ENCODE results near the gene COX4I2. TPM values are rescaled to one million over a fixed set of nuclear protein-coding genes. Genes with fewer than 3 reads are reported as not detected.

COX4I2 gene
- total and polyA plus RNA-seq, 2 donors from 2014 or later = 1.3 to 6.9 TPM

DNA sequence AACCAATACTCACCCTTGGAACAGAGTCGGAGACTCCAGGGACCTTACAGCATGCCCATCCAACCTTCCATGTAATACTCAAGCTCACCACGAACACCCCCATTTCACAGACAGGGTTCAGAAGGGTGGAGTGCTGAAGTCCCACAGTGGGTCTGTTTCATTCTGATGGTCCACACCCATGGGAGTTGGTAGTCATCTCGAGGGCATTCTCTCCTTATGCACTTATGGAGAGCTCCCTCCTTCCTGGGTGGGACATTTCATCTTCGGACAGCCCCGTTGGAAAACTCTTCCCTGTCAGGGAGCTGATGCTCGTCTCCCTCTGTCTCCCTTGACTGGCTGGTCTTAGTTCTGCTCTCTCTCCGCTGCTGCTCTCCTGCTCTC lies 38.9 kb downstream of the COX4I2 start:
- intact Hi-C loops (cut with DNase I) = no loop called here
- H3K4me1 ChIP-seq (ENCODE audit: control insufficient read depth in 2 of 3, insufficient read depth in 2 of 3, low read depth in 1 of 3, low read length in 3 of 3) = peaks cover 2 to 84% (median 70%) of the 10 kb centered on the region in 3 donors
- peak overlapping the region in 2 of 3 donors; percentile 19 to 62 for H3K9ac ChIP-seq (ENCODE audit: low read length in 3 of 3)
- no peak overlapping the region for H3K4me3 ChIP-seq (ENCODE audit: low read length in 3 of 3)
- no peaks in the 10 kb centered on the region for H3K9me3 ChIP-seq (ENCODE audit: control insufficient read depth in 2 of 3, insufficient read depth in 1 of 3, low read length in 3 of 3)
- peaks cover 0 to 10% (median 0%) of the 10 kb centered on the region in 3 donors for H3K36me3 ChIP-seq (ENCODE audit: control insufficient read depth in 2 of 3, insufficient read depth in 3 of 3, low read length in 3 of 3)
- no peaks in the 10 kb centered on the region for H3K27me3 ChIP-seq (ENCODE audit: control insufficient read depth, insufficient read depth, low read length)
- peak overlapping the region; percentile 81 to 86 for H3K27ac ChIP-seq (ENCODE audit: low read depth in 2 of 2, low read length in 2 of 2)
- TF ChIP-seq, protein P1, sequence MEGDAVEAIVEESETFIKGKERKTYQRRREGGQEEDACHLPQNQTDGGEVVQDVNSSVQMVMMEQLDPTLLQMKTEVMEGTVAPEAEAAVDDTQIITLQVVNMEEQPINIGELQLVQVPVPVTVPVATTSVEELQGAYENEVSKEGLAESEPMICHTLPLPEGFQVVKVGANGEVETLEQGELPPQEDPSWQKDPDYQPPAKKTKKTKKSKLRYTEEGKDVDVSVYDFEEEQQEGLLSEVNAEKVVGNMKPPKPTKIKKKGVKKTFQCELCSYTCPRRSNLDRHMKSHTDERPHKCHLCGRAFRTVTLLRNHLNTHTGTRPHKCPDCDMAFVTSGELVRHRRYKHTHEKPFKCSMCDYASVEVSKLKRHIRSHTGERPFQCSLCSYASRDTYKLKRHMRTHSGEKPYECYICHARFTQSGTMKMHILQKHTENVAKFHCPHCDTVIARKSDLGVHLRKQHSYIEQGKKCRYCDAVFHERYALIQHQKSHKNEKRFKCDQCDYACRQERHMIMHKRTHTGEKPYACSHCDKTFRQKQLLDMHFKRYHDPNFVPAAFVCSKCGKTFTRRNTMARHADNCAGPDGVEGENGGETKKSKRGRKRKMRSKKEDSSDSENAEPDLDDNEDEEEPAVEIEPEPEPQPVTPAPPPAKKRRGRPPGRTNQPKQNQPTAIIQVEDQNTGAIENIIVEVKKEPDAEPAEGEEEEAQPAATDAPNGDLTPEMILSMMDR (IDR thresholded peaks at IDR 0.05; ENCODE audit: borderline replicate concordance, extremely low read depth, insufficient read depth) = no peak
- FAIRE-seq (no peak), DNase-seq (no peak)

DNA sequence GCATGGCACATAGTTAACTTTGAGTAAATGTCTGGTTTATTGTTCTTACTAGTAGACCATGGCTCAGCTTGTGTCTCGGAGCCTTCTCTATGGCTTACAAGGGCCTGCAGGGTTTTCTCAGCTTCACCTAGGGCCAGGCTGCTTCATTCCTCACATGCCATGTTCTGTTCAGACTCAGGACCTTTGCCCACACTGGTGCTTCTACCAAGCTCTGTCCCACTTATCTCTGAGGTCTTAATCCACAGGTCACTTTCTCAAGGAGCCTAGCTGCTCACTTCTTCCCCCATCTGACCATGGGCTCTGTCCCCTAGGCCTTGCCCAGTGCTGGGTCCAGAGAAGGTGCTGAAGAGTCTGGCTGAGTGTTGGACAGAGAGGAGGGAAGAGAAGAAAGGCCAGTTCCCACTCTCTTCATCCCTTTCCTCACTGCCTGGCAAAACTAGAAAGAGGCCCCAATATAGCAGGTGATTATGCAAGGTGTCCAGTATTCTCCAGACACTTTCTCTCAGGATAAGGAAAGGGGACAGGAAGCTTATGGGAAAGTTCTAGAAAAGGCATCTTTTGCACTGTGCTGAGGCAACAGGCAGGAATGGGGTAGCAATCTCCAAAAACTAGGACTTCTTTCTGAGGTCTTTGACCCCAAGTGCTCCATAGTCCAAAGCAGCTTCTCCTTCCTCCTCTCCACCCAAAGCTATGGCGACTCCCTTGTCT lies 40.0 kb downstream of the COX4I2 start:
- peaks cover 2 to 84% (median 70%) of the 10 kb centered on the region in 3 donors for H3K4me1 ChIP-seq (ENCODE audit: control insufficient read depth in 2 of 3, insufficient read depth in 2 of 3, low read depth in 1 of 3, low read length in 3 of 3)
- H3K27ac ChIP-seq (ENCODE audit: low read depth in 2 of 2, low read length in 2 of 2) = peak overlapping the region; percentile 56
- DNase-seq (no peak), FAIRE-seq (no peak)
- H3K36me3 ChIP-seq (ENCODE audit: control insufficient read depth in 2 of 3, insufficient read depth in 3 of 3, low read length in 3 of 3) = peaks cover 0 to 10% (median 0%) of the 10 kb centered on the region in 3 donors
- H3K27me3 ChIP-seq (ENCODE audit: control insufficient read depth, insufficient read depth, low read length) = no peaks in the 10 kb centered on the region
- intact Hi-C loops (cut with DNase I) = no loop called here
- TF ChIP-seq, protein P1 (IDR thresholded peaks at IDR 0.05; ENCODE audit: borderline replicate concordance, extremely low read depth, insufficient read depth) = no peak
- H3K9me3 ChIP-seq (ENCODE audit: control insufficient read depth in 2 of 3, insufficient read depth in 1 of 3, low read length in 3 of 3) = no peaks in the 10 kb centered on the region
- H3K9ac ChIP-seq (ENCODE audit: low read length in 3 of 3) = peak overlapping the region in 2 of 3 donors; percentile 24
- H3K4me3 ChIP-seq (ENCODE audit: low read length in 3 of 3) = no peak overlapping the region

DNA sequence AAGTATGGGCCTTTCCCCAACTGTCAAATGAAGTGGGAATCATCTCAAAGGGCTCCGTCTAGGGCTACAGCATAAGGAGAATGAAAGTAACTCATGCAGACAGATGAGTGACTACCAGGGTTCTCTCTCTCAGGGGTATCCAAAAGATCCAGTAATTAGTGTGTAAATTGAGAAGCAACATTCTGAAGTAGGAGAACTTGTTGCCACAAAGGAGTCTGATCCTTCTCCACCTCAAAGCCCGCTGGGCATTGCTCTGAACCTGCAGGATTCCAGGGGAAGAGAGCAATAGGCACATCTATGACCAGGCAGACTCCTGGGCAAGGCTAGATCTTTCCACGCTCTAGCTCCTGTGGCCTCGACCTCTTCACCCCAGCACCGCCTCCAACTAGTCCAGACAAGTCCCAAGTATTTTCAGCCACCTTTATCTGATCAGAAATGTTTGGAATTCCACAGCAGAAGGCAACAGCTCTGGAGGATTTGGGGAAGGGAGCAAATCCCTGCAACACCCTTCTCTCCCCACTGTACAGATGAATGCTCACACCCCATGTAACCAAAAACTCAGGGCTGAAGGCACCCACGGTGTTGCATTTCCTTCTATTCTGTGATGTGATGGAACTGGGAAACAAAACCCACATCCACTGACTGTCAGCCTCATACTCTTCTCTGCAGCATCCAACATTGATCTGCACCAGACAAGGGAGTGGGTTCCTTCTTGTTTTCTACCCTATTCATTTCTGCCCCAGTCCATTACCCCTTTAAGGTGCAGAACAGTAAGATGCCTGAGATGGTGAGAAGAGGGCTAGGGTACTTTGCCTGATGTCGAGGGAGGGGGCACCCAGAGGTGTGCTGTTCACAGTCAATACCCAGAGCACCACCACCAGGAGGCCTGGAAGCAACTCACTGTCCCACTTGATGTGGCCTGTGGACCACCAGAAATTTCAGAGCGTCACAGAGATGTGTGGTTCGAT lies 41.0 kb downstream of the COX4I2 start:
- H3K27me3 ChIP-seq (ENCODE audit: control insufficient read depth, insufficient read depth, low read length) = no peaks in the 10 kb centered on the region
- H3K4me1 ChIP-seq (ENCODE audit: control insufficient read depth in 2 of 3, insufficient read depth in 2 of 3, low read depth in 1 of 3, low read length in 3 of 3) = peaks cover 2 to 79% (median 72%) of the 10 kb centered on the region in 3 donors
- no peak for FAIRE-seq
- peak overlapping the region in 2 of 3 donors; percentile 24 to 34 for H3K9ac ChIP-seq (ENCODE audit: low read length in 3 of 3)
- H3K4me3 ChIP-seq (ENCODE audit: low read length in 3 of 3) = no peak overlapping the region
- peak in 3 of 5 donors; percentile 44 to 67 (median 67) for DNase-seq
- H3K36me3 ChIP-seq (ENCODE audit: control insufficient read depth in 2 of 3, insufficient read depth in 3 of 3, low read length in 3 of 3) = peaks cover 0 to 10% (median 0%) of the 10 kb centered on the region in 3 donors
- H3K27ac ChIP-seq (ENCODE audit: low read depth in 2 of 2, low read length in 2 of 2) = peak overlapping the region; percentile 56
- intact Hi-C loops (cut with DNase I) = no loop called here
- H3K9me3 ChIP-seq (ENCODE audit: control insufficient read depth in 2 of 3, insufficient read depth in 1 of 3, low read length in 3 of 3) = no peaks in the 10 kb centered on the region
- TF ChIP-seq, protein P1 (IDR thresholded peaks at IDR 0.05; ENCODE audit: borderline replicate concordance, extremely low read depth, insufficient read depth) = no peak
